GM06990 (cell line): ENCODE data around the gene KLF7.

Experiments used
- DNase-seq: peaks from one replicate; pipeline ENCODE4 v3.0.0-alpha.2; 2011; ENCODE audit not compliant: insufficient read length; ENCODE audit errors: extremely low read depth
- H3K27me3 ChIP-seq: replicated peaks from 2 replicates; pipeline ENCODE4 v1.6.0; 2011; ENCODE audit warnings: low read length; ENCODE audit not compliant: control insufficient read depth, insufficient read depth
- H3K36me3 ChIP-seq: 2 replicates; pipeline ENCODE4 v1.5.1; 2011; ENCODE audit warnings: low read length; ENCODE audit not compliant: control insufficient read depth, insufficient read depth
- H3K4me3 ChIP-seq: replicated peaks from 2 replicates; pipeline ENCODE4 v1.5.1; 2011; ENCODE audit warnings: low read depth, mild to moderate bottlenecking, control low read depth, low read length
- TF ChIP-seq, protein P1 (sequence below): IDR thresholded peaks from 2 replicates; pipeline ENCODE4 v1.5.1; 2011; ENCODE audit warnings: low read length, control low read depth, mild to moderate bottlenecking, inconsistent platforms; ENCODE audit not compliant: insufficient read depth, poor library complexity, severe bottlenecking

KLF7 gene

DNA sequence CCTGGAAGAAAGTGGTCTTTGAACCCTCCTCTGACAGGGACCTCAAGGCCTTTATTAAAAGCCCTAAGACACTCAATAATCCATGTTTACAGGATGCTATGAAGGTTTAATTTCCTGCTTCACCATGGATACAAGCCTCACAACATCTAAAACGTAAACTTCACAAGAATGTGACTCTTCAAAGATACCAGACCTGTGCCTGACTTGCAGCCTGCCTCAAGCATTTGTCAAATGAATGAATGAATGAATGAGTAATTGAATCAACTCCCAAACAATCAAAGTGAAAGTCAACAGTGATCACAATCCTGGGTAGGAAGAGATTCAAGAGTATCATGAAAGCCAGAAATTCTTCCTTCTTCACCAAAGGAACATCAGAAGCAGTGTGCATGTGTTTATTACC lies 30.4 kb downstream of the KLF7 start:
- Histone ChIP-seq H3K4me3 (no peak overlapping the region), H3K27me3 (no peaks in the 10 kb centered on the region), H3K36me3 (no peaks in the 10 kb centered on the region)
- TF ChIP-seq, protein P1, sequence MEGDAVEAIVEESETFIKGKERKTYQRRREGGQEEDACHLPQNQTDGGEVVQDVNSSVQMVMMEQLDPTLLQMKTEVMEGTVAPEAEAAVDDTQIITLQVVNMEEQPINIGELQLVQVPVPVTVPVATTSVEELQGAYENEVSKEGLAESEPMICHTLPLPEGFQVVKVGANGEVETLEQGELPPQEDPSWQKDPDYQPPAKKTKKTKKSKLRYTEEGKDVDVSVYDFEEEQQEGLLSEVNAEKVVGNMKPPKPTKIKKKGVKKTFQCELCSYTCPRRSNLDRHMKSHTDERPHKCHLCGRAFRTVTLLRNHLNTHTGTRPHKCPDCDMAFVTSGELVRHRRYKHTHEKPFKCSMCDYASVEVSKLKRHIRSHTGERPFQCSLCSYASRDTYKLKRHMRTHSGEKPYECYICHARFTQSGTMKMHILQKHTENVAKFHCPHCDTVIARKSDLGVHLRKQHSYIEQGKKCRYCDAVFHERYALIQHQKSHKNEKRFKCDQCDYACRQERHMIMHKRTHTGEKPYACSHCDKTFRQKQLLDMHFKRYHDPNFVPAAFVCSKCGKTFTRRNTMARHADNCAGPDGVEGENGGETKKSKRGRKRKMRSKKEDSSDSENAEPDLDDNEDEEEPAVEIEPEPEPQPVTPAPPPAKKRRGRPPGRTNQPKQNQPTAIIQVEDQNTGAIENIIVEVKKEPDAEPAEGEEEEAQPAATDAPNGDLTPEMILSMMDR, result no peak
- no peak for DNase-seq

GRCh38 chr2:207133820-207134519 lies 31.8 kb downstream of the KLF7 start:
- Histone ChIP-seq H3K27me3 (no peaks in the 10 kb centered on the region), H3K4me3 (no peak overlapping the region), H3K36me3 (no peaks in the 10 kb centered on the region)
- no peak for DNase-seq
- TF ChIP-seq, protein P1, result no peak

GRCh38 chr2:207133458-207133819 lies 32.3 kb downstream of the KLF7 start:
- no peak overlapping the region for H3K4me3 ChIP-seq
- H3K36me3 ChIP-seq, result no peaks in the 10 kb centered on the region
- no peaks in the 10 kb centered on the region for H3K27me3 ChIP-seq
- no peak for DNase-seq
- TF ChIP-seq, protein P1, result no peak

DNA sequence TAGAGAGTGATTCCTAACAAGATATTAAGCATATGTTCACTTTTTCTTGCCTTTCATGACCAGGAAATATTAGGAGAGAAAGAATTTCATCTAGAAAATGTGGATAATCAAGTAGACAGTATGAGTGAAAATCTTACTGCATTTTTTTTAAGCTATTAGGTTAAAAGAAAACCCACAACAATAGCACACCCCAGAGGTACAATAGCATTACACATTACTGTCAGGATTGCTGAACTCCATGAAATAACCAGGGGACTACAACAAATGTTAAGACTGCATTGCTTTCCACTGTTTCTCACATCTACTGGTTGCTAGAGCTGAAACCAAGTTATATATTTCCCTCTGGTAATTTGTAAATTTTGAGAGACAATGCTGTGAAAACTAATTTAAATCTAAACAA lies 33.7 kb downstream of the KLF7 start:
- Histone ChIP-seq H3K4me3 (no peak overlapping the region), H3K36me3 (no peaks in the 10 kb centered on the region), H3K27me3 (no peaks in the 10 kb centered on the region)
- no peak for DNase-seq
- TF ChIP-seq, protein P1, result no peak

GRCh38 chr2:207131594-207131993 lies 34.2 kb downstream of the KLF7 start:
- H3K4me3 ChIP-seq, result no peak overlapping the region
- H3K27me3 ChIP-seq, result no peaks in the 10 kb centered on the region
- no peak for DNase-seq
- no peaks in the 10 kb centered on the region for H3K36me3 ChIP-seq
- TF ChIP-seq, protein P1, result no peak
